GM13977 (cell line): ENCODE data around the gene CRY1.

ENCODE experiments used
- DNase-seq: peaks from one replicate; pipeline ENCODE4 v3.0.0; 2012; ENCODE audit warnings: low spot score
- CTCF ChIP-seq: IDR thresholded peaks from 2 replicates; pipeline ENCODE4 v1.5.1; 2012; ENCODE audit warnings: mild to moderate bottlenecking, control low read depth; ENCODE audit not compliant: insufficient read depth; ENCODE audit errors: extremely low read depth, missing control alignments
- in situ Hi-C: fragments of 300-500 bp; cut with MboI; formaldehyde crosslinking; loops from one replicate; pipeline ENCODE4 v1.12.0; 2022; ENCODE audit warnings: low sequenced_read_pairs, low pct_unique_long_range_greater_than_20kb, mixed read lengths, inconsistent platforms; ENCODE audit not compliant: unreplicated experiment

The CRY1 gene

GRCh38 chr12:106955377-106956047 is 137.8 kb downstream of the CRY1 start, which contains the start of gene TMEM263:
TMEM263 (plus strand) TSS chr12:106955907; CDS start chr12:106967117, 11,210 bp downstream.
- in situ Hi-C loops = no loop called here
- TF ChIP-seq CTCF = no peak
- DNase-seq = peak; percentile 99

GRCh38 chr12:106954462-106955376 is 138.6 kb downstream of the CRY1 start:
- in situ Hi-C loops = no loop called here
- DNase-seq = no peak
- no peak for TF ChIP-seq CTCF

DNA sequence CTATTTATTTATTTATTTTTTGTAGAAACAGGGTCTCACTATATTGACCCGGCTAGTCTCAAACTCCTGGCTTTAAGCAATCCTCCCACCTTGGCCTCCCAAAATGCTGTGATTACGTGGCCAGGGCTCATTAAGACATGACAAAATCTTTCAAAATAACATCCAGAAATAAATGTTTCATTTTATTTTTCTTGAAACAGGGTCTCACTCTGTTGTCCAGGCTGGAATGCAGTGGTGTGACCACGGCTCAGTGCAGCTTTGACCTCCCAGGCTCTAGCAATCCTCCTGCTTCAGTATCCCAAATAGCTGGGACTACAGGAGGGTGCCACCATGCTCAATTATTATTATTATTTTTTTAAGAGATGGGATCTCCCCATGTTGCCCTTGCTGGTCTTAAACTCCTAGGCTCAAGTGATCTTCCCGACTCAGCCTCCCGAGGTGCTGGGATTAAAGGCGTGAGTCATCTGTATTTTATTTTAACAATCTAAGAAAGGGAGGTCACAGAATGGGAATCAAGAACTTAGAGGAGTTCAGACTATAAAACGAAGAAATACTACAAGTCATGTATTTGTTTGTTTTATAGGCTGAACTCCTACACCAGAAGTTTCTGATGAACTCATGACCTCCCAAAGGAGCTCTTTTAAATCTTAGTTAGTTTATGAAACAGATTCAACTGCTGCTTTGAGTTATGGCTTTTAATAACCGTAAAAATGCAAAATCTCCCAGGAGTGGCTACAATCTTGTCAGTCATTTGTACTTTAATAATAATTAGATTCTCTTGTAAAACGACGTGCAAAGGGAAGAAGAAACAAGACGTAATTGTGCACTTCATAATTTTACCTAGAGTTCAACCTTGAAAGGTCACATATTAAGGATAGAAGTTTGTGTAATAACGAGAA is 139.7 kb downstream of the CRY1 start:
- no peak for TF ChIP-seq CTCF
- no peak for DNase-seq
- in situ Hi-C loops = no loop called here

DNA sequence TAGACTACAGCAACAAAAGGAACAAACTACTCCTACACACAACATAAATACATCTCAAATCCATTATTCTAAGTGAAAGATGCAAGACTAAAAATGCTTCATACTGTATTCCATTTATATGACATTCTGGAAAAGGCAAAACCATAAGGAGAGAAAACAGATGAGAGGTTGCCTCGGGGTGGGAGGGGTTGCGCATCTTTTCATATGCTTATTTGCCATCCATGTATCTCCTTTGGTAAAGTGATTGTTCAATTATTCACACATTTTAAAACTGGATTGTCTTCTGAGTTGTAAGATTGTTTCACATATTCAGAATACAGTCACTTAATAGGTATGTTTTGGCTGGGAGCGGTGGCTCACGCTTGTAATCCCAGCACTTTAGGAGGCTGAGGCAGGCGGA is 142.8 kb downstream of the CRY1 start:
- no peak for TF ChIP-seq CTCF
- no peak for DNase-seq
- in situ Hi-C loops = no loop called here

GRCh38 chr12:106947461-106947860 is 145.9 kb downstream of the CRY1 start:
- no peak for TF ChIP-seq CTCF
- no peak for DNase-seq
- in situ Hi-C loops = no loop called here

DNA sequence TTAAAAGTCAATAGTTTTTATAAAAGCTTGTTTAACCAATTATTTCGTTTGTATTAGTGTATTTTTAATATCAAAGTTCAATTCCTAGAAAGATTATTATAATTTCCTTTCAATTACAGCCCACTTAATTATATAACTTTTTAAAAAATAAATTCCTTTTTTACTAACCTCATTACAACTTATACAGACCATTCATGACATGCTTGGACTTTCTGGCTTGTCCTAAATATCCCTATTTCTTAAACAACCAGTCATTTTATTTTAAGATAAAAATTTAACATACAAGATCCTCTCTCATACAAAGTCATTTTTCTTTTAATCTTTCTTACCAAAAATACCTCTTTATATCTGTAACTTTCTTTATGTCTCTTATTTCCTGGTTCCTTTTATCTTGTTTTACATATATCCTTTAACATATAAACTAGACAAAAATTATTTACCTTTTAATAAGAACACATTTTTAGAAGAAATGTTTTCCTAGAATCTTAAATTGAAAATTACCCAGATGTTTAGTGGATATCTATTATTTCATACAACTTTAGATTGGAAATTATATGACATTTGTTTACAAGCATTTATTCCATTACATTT is 148.0 kb downstream of the CRY1 start:
- in situ Hi-C loops = no loop called here
- TF ChIP-seq CTCF = no peak
- no peak for DNase-seq
